ENCODE results near the gene NKX6-1. TPM values are rescaled to one million over a fixed set of nuclear protein-coding genes. Genes with fewer than 3 reads are reported as not detected.

Gene NKX6-1
- total RNA-seq, 1 experiment from 2014 or later = 0.34 TPM

DNA sequence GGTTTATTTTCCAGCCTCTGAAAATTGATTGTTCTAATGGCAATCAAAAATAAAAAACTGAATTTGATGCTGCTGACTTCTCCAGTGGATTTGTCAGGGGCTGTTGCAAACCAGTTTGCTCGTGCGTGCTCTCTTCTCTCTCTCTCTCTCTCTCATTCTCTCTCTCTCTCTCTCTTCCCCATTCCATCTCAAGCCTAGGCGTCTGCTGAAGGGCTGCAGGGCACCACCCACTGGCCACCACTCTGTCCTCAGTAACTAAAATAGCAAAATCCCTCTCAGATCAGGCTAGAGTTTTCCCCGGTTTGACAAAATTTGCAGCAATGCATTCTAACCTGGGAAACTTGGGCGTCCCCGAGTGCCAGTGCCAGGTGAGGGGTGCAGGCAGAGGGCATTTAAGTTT lies 19.4 kb downstream of the NKX6-1 start:
- peak; percentile 4 for DNase-seq (ENCODE audit: low spot score)

DNA sequence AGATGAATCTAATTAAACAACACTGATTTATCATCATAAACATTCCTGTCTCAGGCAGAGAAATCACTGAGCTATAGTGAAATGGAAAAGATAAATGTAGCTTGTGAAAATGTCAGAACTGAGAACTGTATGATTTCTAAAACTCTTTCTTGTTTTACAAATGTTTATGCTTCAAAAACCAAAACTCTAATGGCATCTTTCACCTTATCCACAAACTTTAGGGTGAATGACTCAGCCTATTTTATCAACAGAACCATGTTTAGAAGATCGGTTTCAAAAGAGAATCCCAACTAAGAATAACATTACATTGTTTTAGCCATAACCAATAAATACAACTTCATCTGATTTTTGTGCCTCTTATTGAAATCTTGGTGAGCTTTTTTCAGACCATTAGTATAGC lies 21.4 kb downstream of the NKX6-1 start:
- no peak for DNase-seq (ENCODE audit: low spot score)

DNA sequence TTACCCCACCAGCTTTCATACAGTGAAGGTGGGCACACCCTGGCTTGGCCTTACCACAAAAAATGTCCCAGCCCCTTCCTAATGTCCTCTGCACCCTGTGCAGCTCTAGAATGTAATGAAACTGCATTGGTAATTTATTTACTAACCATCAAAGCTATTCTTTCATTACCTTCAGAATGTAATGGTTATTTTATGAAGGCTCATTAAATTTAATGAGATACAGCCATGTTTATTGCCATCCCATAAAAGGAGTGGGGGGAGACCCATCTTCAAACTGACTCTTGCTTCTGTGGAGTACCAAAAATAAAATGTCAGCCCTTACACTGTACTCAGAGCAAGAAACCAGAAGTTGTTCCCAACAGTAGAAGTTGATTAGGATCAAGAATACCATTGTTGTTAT lies 25.0 kb downstream of the NKX6-1 start:
- DNase-seq (ENCODE audit: low spot score) = no peak

DNA sequence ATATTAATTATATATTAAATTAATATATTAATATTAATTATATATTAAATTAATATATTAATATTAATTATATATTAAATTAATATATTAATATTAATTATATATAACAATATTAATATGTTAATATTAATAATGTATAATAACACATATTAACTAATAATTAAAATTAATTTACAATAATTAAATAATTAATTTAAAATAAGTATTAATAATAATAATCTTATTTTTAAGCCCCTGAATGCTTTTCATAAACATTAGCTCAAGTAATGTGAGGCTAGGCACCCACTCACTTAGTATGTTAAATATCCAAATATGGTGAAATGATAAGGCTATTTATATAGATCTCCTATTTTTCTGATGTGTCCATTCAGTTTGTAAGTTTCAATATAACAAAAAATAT lies 26.9 kb downstream of the NKX6-1 start:
- no peak for DNase-seq (ENCODE audit: low spot score)

DNA sequence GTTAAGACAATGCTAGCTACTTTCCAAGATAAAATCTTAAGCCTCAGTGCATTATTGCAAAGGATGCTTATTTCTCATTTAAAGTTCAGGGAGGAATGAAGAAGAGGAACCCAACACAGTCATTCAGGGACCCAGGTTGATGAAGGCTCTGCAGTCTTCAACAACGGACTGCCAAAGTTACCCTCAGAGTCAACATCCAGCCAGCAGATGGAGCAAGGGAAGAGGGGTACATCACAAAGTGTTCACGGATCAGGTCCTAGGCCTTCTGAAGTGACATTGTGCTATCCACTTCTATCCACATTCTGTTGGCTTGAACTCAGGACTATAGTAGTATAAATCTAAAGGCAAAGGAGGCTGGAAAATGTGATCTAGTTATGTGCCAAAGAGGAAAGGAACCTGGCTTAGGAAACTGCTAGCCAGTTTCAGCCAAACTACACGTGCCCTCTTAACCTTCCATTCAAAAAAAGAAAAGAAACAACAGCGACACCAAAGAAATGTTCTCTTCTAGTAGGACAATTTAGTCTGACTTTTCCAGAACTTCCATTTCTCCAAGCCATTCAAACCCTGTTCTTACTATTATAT lies 28.8 kb downstream of the NKX6-1 start:
- peak; percentile 2 for DNase-seq (ENCODE audit: low spot score)

DNA sequence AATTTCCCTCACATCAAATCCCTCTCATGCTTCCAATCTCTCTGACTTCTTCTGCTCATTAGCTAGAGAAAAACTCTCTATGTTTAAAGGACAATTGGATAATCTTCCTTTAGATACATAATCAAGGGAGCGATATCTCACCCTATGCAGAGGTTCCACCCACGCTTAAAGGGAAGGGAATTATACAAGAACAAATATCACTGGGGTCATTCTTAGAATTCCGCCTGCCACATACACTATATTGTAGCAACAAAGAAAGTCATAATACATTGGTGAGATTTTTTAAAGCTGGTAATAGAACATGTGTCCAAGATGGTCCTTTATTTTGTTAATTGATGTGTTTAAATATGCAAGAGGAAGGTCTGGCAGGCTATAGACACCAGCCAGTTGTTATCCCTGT lies 31.5 kb downstream of the NKX6-1 start:
- no peak for DNase-seq (ENCODE audit: low spot score)

DNA sequence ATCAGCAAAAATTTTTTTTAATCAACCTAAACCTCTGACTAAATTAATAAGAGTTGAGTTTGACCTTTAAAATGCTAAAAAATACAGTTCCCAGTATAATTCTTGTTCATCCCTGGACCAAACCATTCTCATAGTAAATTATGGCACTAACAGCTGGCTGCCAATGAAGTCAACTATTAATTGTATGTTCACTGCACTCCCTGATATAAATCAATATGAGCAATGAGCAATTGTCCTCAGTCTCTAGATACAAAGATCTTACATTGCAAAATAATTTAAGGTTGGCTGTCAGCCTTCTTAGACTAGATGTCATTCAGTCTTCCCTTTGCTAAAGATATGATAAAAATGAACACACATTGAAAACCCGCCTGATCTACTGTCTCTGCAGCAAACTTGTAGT lies 39.3 kb downstream of the NKX6-1 start:
- DNase-seq (ENCODE audit: low spot score) = no peak

DNA sequence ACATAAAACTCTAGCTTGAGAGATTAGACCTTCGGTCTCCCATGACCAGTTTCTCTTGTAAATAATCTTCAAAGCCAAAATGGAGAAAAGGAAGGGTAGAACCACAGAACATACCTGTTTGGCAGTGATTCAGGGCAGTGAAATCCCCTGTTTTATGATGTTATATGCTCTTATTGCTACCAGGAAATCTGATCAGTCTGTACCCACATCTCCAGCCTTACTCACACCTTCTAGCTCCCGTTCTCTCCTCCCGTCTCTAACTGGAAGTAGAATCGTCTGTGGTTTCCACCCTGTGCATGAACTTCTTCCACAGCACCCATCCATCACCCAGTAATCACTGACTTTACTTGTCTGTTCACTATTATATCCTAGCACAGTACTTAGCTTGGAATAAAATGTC lies 42.9 kb downstream of the NKX6-1 start:
- no peak for DNase-seq (ENCODE audit: low spot score)

DNA sequence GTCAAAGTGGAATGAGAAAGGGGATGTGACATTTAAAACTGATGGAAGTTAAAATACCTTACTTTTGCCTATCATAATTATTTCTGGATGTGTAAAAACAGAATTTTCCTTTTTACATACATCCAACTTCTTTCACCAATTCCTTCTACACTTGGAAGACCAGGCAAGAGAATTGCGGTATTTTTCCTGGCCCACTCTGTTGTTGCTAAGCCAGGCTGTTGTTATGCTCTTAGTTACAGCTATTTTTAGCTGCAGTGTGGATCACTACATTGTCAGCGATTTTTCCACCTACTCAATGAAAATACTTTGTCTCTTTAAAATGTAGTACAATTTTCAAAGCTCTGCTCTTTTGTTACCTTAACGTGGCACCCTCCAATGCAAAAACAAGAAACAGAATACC lies 43.4 kb downstream of the NKX6-1 start:
- no peak for DNase-seq (ENCODE audit: low spot score)

DNA sequence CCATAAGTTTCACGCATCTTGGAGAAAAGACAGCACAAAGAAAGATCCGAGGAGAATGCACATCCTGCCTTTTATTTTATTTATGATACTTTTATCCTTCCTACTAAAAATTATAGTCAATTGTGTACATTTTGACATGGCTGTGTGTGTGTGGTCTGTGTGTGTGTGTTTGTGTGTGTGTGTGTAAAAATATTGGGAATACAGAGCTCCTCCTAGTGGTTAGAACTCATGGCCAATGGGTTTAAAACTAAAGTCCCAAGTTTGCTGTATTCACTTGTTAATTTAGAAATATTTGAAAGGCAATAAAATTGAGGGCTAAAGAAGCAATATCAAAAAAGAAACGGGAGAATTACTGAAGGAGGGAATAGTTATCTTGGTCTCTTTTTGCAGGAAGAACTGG lies 47.5 kb downstream of the NKX6-1 start:
- no peak for DNase-seq (ENCODE audit: low spot score)

DNA sequence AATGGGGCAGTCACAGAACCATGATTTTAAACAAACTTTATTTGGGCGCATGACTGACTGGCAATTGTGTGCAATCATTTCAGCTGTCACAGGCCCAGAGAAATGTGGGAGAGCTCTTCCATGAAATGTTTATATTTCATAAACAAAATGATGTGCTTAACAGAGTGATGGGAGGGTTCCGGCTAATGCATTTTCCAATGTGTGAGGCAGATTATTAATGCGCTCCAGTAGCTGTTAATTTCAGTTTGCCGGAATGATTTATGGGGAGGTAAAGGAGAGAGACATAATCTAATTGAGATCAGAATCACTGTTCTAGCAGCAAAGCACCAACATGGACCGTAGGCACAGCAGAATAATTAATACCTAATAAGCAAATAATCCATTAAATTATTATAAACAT lies 55.6 kb downstream of the NKX6-1 start:
- DNase-seq (ENCODE audit: low spot score) = no peak

DNA sequence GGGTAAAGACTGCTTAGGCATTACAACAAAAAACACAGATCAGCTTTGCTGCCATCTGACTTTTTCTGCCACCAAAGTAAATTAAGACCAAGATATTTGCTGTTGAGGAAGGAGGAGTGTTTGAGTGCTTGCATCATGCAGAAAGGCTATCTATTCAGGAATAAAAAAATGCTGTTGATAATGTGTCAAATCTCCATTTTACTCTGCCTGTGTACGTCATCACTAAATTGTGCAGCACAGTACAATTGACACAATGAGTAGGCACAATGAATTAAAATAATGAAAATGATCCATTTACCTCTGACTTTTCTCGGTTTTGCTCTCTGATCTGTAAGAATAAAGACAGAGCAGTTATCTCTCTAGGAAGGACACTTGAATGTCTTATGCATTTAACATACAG lies 56.3 kb downstream of the NKX6-1 start:
- DNase-seq (ENCODE audit: low spot score) = no peak

Other genes starting within 250 kb of the NKX6-1 start
- 3.0 and 3.2 TPM in 2 replicates for gene CDS1, start 83.8 kb upstream of the NKX6-1 start, total RNA-seq (2014; rRNA removed; shearing (Covaris generic))

Data from A172 (cell line).